Neural crest cell (in vitro differentiated cells): ENCODE measurements around the gene ADGB. TPM values are rescaled to one million over a fixed set of nuclear protein-coding genes. Genes with fewer than 3 reads are reported as not detected.

ENCODE experiments used
- DNase-seq: peaks from one replicate; pipeline ENCODE4 v3.0.0; 2021; ENCODE audit warnings: low read depth, mixed read lengths, low spot score
- H3K27ac Mint-ChIP-seq: one replicate; pipeline ENCODE4 v1.8.0; 2021; ENCODE audit warnings: mild to moderate bottlenecking, mixed read lengths; ENCODE audit not compliant: unreplicated experiment
- H3K27me3 Mint-ChIP-seq: 2 replicates; pipeline ENCODE4 v1.8.0; 2021; ENCODE audit warnings: low read depth, mild to moderate bottlenecking, mixed read lengths
- H3K36me3 Mint-ChIP-seq: 2 replicates; pipeline ENCODE4 v1.8.0; 2021; ENCODE audit warnings: low read depth, mild to moderate bottlenecking, mixed read lengths
- H3K4me1 Mint-ChIP-seq: 2 replicates; pipeline ENCODE4 v1.8.0; 2021; ENCODE audit warnings: mixed read lengths
- H3K4me3 Mint-ChIP-seq: one replicate; pipeline ENCODE4 v1.8.0; 2021; ENCODE audit warnings: mild to moderate bottlenecking, mixed read lengths
- H3K9me3 Mint-ChIP-seq: 2 replicates; pipeline ENCODE4 v1.8.0; 2021; ENCODE audit warnings: mixed read lengths
- total RNA-seq: library from RNA; stranded (reverse); gene quantifications from 2 replicates; pipeline ENCODE4 v1.2.1, GENCODE V29; 2021
- TF ChIP-seq, protein P1 (sequence below): fragments of 200-600 bp; sonication (generic); conservative IDR thresholded peaks from 2 replicates; pipeline ENCODE4 v1.5.0; 2021; ENCODE audit warnings: antibody characterized with exemption, mild to moderate bottlenecking

Gene ADGB
- total RNA-seq, 1 donor from 2014 or later = not detected

GRCh38 chr6:146753306-146753705, 154.5 kb downstream of the ADGB start:
- H3K27me3 Mint-ChIP-seq = peaks cover 3% of the 10 kb centered on the region
- no peaks in the 10 kb centered on the region for H3K4me1 Mint-ChIP-seq
- peaks cover 2% of the 10 kb centered on the region for H3K9me3 Mint-ChIP-seq
- no peaks in the 10 kb centered on the region for H3K36me3 Mint-ChIP-seq
- DNase-seq = no peak
- no peak overlapping the region for H3K27ac Mint-ChIP-seq
- TF ChIP-seq, protein P1, sequence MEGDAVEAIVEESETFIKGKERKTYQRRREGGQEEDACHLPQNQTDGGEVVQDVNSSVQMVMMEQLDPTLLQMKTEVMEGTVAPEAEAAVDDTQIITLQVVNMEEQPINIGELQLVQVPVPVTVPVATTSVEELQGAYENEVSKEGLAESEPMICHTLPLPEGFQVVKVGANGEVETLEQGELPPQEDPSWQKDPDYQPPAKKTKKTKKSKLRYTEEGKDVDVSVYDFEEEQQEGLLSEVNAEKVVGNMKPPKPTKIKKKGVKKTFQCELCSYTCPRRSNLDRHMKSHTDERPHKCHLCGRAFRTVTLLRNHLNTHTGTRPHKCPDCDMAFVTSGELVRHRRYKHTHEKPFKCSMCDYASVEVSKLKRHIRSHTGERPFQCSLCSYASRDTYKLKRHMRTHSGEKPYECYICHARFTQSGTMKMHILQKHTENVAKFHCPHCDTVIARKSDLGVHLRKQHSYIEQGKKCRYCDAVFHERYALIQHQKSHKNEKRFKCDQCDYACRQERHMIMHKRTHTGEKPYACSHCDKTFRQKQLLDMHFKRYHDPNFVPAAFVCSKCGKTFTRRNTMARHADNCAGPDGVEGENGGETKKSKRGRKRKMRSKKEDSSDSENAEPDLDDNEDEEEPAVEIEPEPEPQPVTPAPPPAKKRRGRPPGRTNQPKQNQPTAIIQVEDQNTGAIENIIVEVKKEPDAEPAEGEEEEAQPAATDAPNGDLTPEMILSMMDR = no peak
- H3K4me3 Mint-ChIP-seq = no peak overlapping the region

DNA sequence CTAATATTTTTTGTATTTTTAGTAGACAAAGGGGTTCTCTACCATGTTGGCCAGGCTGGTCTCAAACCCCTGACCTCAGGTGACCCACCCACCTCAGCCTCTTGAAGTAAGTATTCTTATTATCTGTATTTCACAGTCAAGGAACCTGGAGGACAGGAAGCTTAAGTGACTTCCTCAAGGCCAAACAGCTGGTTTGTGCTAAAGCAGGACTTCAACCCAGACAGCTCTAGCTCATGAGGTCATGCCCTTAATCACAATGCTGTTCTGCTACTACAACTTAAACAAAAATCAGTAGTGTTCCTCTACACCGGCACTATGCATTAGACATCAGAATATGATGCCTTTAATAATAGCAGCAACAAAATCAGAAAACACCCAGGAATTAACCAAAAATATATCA, 168.9 kb downstream of the ADGB start:
- H3K4me1 Mint-ChIP-seq = peaks cover 4% of the 10 kb centered on the region
- DNase-seq = no peak
- H3K4me3 Mint-ChIP-seq = no peak overlapping the region
- H3K27me3 Mint-ChIP-seq = no peaks in the 10 kb centered on the region
- H3K27ac Mint-ChIP-seq = no peak overlapping the region
- no peaks in the 10 kb centered on the region for H3K36me3 Mint-ChIP-seq
- H3K9me3 Mint-ChIP-seq = no peaks in the 10 kb centered on the region
- TF ChIP-seq, protein P1 = no peak

- no peaks in the 10 kb centered on the region for H3K9me3 Mint-ChIP-seq
- no peaks in the 10 kb centered on the region for H3K27me3 Mint-ChIP-seq
- peaks cover 4% of the 10 kb centered on the region for H3K4me1 Mint-ChIP-seq
- H3K4me3 Mint-ChIP-seq = no peak overlapping the region
- H3K36me3 Mint-ChIP-seq = no peaks in the 10 kb centered on the region
- H3K27ac Mint-ChIP-seq = no peak overlapping the region
- no peak for DNase-seq
- TF ChIP-seq, protein P1 = no peak
Observed at GRCh38 chr6:146768722-146769121, 169.9 kb downstream of the ADGB start.

GRCh38 chr6:146770275-146770964, 171.6 kb downstream of the ADGB start:
- TF ChIP-seq, protein P1 = no peak
- Mint-ChIP-seq H3K4me1 (peaks cover 4% of the 10 kb centered on the region), H3K36me3 (no peaks in the 10 kb centered on the region), H3K9me3 (no peaks in the 10 kb centered on the region), H3K27me3 (no peaks in the 10 kb centered on the region), H3K4me3 (no peak overlapping the region), H3K27ac (no peak overlapping the region)
- DNase-seq = no peak

DNA sequence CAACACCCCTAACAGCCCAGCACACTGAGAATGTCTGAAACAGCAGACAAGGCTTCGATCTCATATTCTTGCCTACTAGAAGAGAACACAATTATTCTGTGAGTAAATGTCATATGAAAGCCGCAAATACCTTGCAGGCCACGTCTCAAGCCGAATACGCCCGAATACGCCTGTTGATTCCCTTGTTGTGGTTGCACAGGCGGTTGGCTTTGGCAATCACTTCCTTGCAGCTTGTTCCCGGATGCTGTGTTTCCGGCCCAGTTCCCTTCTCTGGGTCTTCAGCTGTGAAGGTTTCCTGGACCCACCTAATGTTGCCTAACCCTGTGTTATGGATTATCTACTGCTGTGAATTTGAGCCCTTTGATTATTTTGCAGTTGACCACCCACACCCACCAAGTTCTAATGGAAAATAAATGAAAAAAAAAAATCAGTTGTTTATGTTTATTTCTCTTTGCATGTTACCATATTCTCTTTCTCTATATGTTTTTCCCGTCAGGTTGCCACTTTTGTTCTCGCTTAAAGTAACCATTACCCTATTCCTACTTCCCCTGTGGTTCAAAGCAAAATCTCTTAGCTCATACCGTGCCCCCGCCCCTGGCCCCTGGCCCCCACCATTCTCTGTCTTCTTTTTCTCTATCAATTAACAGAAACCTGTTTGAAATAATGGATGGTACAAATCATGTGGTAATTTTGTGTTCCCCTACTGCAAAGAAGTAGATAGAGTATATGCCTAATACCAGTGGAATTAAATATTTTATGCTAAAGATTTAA, 172.4 kb downstream of the ADGB start:
- Mint-ChIP-seq H3K4me1 (peaks cover 4% of the 10 kb centered on the region), H3K9me3 (no peaks in the 10 kb centered on the region), H3K36me3 (no peaks in the 10 kb centered on the region), H3K4me3 (no peak overlapping the region), H3K27ac (no peak overlapping the region), H3K27me3 (no peaks in the 10 kb centered on the region)
- no peak for DNase-seq
- TF ChIP-seq, protein P1 = no peak
